Endothelial cell of umbilical vein (primary cell): Measurements from ENCODE around the gene TBX21. TPM values are rescaled to one million over a fixed set of nuclear protein-coding genes. Genes with fewer than 3 reads are reported as not detected.
A peak's percentile ranks its signal among the peaks of the same experiment; 100 is the strongest.

Source experiments
- BruUV-seq: library from RNA; stranded (reverse); fragments of 400-500 nt; replicated peaks from 2 replicates; lab custom pipeline; 2021; lab: Mats Ljungman, UMichigan
- CTCF ChIA-PET: fragments of 300-600, 350-600 bp; sonication (Branson Sonifier 250); formaldehyde crosslinking; loops from one replicate; lab custom pipeline; 2021; ENCODE audit warnings: antibody characterized with exemption, inconsistent platforms; lab: Charles Lee
- POLR2A ChIA-PET: fragments of 300-600, 350-600 bp; sonication (Branson Sonifier 250); formaldehyde crosslinking; loops from one replicate; lab custom pipeline; 2021; ENCODE audit warnings: antibody characterized with exemption, inconsistent platforms; lab: Charles Lee
- DNase-seq: peaks from one replicate; pipeline ENCODE4 v3.0.0-alpha.2; 2011; ENCODE audit warnings: low read depth, low spot score
- FAIRE-seq: peaks from 2 replicates; lab custom pipeline; 2011; peaks lifted over from hg19 to GRCh38; lab: Jason Lieb, UNC
- H2AFZ ChIP-seq: 2 replicates; pipeline ENCODE4 v1.6.0; 2012; ENCODE audit warnings: low read depth, low read length, control low read depth, inconsistent platforms
- H3K27ac ChIP-seq: 2 replicates; pipeline ENCODE4 v1.5.1; 2011; ENCODE audit warnings: low read depth, mild to moderate bottlenecking, control low read depth, low read length, moderate library complexity; ENCODE audit not compliant: insufficient read depth
- H3K27me3 ChIP-seq, 2 experiments: 2 replicates each; pipeline versions ENCODE4 v1.6.0 to v1.6.1; 2011; ENCODE audit warnings: low read length in 2 of 2, mixed read lengths in 1 of 2; ENCODE audit not compliant: control insufficient read depth in 2 of 2, insufficient read depth in 2 of 2
- H3K36me3 ChIP-seq, 2 experiments: 2 replicates in 1 of 2; 3 replicates in 1 of 2; pipeline ENCODE4 v1.5.1; 2011; ENCODE audit warnings: low read length in 2 of 2, mild to moderate bottlenecking in 1 of 2, moderate library complexity in 1 of 2; ENCODE audit not compliant: control insufficient read depth in 2 of 2, insufficient read depth in 2 of 2; ENCODE audit errors: extremely low read depth in 1 of 2
- H3K4me1 ChIP-seq: 3 replicates; pipeline ENCODE4 v1.5.1; 2011; ENCODE audit warnings: mild to moderate bottlenecking, low read length; ENCODE audit not compliant: control insufficient read depth, insufficient read depth; ENCODE audit errors: extremely low read depth
- H3K4me2 ChIP-seq: 2 replicates; pipeline ENCODE4 v1.6.1; 2011; ENCODE audit warnings: low read length, control low read depth, mixed read lengths; ENCODE audit not compliant: insufficient read depth
- H3K4me3 ChIP-seq, 3 experiments: fragments of 200-600 bp in 1 of 3; sonication (generic), shearing (Covaris generic) in 1 of 3; replicated peaks in 1 of 3; 2 replicates each; pipeline ENCODE4 v1.5.1; 2011 to 2016; ENCODE audit warnings: control low read depth in 3 of 3, low read length in 3 of 3, mild to moderate bottlenecking in 2 of 3, inconsistent platforms in 1 of 3, low read depth in 1 of 3, moderate library complexity in 1 of 3; ENCODE audit not compliant: insufficient read depth in 1 of 3
- H3K79me2 ChIP-seq: 2 replicates; pipeline ENCODE4 v1.6.0; 2012; ENCODE audit warnings: low read length, inconsistent platforms; ENCODE audit not compliant: control insufficient read depth, insufficient read depth
- H3K9ac ChIP-seq: replicated peaks from 2 replicates; pipeline ENCODE3; 2011; ENCODE audit warnings: low read length, control low read depth; ENCODE audit not compliant: insufficient read depth; ENCODE audit errors: extremely low read depth
- H3K9me1 ChIP-seq: replicated peaks from 3 replicates; pipeline ENCODE4 v1.6.0; 2011; ENCODE audit warnings: mild to moderate bottlenecking, low read length; ENCODE audit not compliant: control insufficient read depth, insufficient read depth; ENCODE audit errors: extremely low read depth
- H3K9me3 ChIP-seq: replicated peaks from 2 replicates; pipeline ENCODE4 v1.5.1; 2012; ENCODE audit warnings: low read length, inconsistent platforms; ENCODE audit not compliant: control insufficient read depth, insufficient read depth
- H4K20me1 ChIP-seq: replicated peaks from 2 replicates; pipeline ENCODE3; 2011; ENCODE audit warnings: mild to moderate bottlenecking, low read length; ENCODE audit not compliant: control insufficient read depth, insufficient read depth; ENCODE audit errors: extremely low read depth
- FOS ChIP-seq: IDR thresholded peaks from 2 replicates; pipeline ENCODE4 v1.6.1; 2011; ENCODE audit warnings: mild to moderate bottlenecking, low read length, moderate library complexity, borderline replicate concordance; ENCODE audit not compliant: insufficient read depth
- GATA2 ChIP-seq: IDR thresholded peaks from 2 replicates; pipeline ENCODE4 v1.7.0; 2011; ENCODE audit warnings: low read depth, mild to moderate bottlenecking, moderate library complexity, mixed read lengths, low read length; ENCODE audit not compliant: insufficient read length, insufficient read depth
- JUN ChIP-seq: IDR thresholded peaks from 2 replicates; pipeline ENCODE4 v1.6.1; 2011; ENCODE audit warnings: borderline replicate concordance, low read depth; ENCODE audit not compliant: insufficient read length, insufficient read depth
- MYC ChIP-seq: IDR thresholded peaks from one replicate; pipeline ENCODE4 v1.6.1; 2011; ENCODE audit warnings: mild to moderate bottlenecking, low read depth, low read length
- dilution Hi-C: fragments of 300-500 bp; cut with MboI; formaldehyde crosslinking; loops from one replicate; pipeline ENCODE4 v1.15.0; 2019; ENCODE audit warnings: low sequenced_read_pairs; ENCODE audit not compliant: extremely low pct_ligation_motif_present
- intact Hi-C: fragments of 100-400 bp; cut with micrococcal nuclease; formaldehyde crosslinking; loops from one replicate; pipeline ENCODE4 v1.10.0; 2022
- polyA plus RNA-seq, 4 experiments: library from polyadenylated mRNA; depleted of rRNA in 3 of 4; stranded (reverse) in 3 of 4; unstranded in 1 of 4; fragments of >200 nt; gene quantifications; 2 replicates each; pipeline versions ENCODE4 v1.2.1 to v1.2.3, GENCODE V29; 2011 to 2012; ENCODE audit warnings: missing spikeins in 1 of 4
- total RNA-seq: library from RNA; stranded (reverse); gene quantifications from 2 replicates; pipeline ENCODE4 v1.2.3, GENCODE V29; 2021
- TF ChIP-seq, protein P1 (sequence below): IDR thresholded peaks from 2 replicates; pipeline ENCODE4 v1.6.1; 2011; ENCODE audit not compliant: insufficient read depth, insufficient read length
- TF ChIP-seq, protein P2 (sequence below), 2 donors: IDR thresholded peaks; 1 replicate in 1 of 2; 2 replicates in 1 of 2; pipeline ENCODE4 v1.5.1; 2011; ENCODE audit warnings: low read length in 2 of 2, mild to moderate bottlenecking in 2 of 2, moderate library complexity in 2 of 2, control low read depth in 1 of 2, inconsistent platforms in 1 of 2, low read depth in 1 of 2; ENCODE audit not compliant: insufficient read depth in 1 of 2; ENCODE audit errors: extremely low read depth in 1 of 2

Gene TBX21
- total and polyA plus RNA-seq, 2 donors (not counting 3 experiments of a cell fraction or from before 2014, with no cell fraction given) = not detected

DNA sequence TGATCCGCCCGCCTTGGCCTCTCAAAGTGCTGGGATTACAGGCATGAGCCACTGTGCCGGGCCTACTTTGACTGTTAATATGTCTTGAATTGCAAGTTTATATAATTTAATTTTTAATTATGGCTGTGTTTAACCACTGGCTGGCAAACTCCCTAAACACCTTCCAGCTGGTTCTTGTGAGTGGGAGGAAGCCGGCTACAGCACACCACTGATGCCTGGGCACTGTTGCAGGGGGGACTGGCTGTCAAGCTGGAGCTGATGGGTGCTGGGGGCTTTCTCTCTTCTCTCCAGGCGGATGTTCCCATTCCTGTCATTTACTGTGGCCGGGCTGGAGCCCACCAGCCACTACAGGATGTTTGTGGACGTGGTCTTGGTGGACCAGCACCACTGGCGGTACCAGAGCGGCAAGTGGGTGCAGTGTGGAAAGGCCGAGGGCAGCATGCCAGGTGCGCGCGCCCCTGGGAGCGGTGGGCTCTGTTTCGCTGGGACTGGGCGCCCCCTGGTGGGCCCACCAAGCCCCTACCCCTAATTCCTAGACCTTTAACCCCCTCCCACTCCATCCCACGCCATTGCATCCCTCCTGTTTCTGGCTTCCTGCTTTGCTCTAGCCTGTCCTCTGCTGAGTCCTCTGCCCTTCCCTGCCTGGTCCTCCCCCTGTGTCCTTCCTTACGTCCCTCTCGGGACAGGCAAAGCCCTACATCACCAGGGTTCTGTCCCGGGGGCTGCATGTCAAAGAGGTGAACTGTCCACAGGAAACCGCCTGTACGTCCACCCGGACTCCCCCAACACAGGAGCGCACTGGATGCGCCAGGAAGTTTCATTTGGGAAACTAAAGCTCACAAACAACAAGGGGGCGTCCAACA, 9.5 kb downstream of the TBX21 start:
- Histone ChIP-seq H3K9me3 (no peaks in the 10 kb centered on the region), H3K4me2 (no peak overlapping the region), H3K4me1 (no peaks in the 10 kb centered on the region), H4K20me1 (no peaks in the 10 kb centered on the region), H3K27me3 (peaks cover 0 to 7% of the 10 kb centered on the region in 2 experiments), H2AFZ (no peak overlapping the region), H3K9me1 (no peaks in the 10 kb centered on the region), H3K27ac (no peak overlapping the region), H3K79me2 (no peaks in the 10 kb centered on the region), H3K36me3 (no peaks in the 10 kb centered on the region), H3K4me3 (no peak overlapping the region), H3K9ac (no peak overlapping the region)
- no TSS peak for BruUV-seq
- FAIRE-seq = no peak
- POLR2A ChIA-PET = interaction anchor here (0.7 kb wide), 1 partner anchor 30 kb away, joined by 6 read pairs; no protein-coding TSS in a partner anchor
- no peak for TF ChIP-seq JUN
- TF ChIP-seq, protein P1, sequence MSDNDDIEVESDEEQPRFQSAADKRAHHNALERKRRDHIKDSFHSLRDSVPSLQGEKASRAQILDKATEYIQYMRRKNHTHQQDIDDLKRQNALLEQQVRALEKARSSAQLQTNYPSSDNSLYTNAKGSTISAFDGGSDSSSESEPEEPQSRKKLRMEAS = no peak
- no peak for TF ChIP-seq MYC
- TF ChIP-seq GATA2 = no peak
- TF ChIP-seq FOS = no peak
- TF ChIP-seq, protein P2, sequence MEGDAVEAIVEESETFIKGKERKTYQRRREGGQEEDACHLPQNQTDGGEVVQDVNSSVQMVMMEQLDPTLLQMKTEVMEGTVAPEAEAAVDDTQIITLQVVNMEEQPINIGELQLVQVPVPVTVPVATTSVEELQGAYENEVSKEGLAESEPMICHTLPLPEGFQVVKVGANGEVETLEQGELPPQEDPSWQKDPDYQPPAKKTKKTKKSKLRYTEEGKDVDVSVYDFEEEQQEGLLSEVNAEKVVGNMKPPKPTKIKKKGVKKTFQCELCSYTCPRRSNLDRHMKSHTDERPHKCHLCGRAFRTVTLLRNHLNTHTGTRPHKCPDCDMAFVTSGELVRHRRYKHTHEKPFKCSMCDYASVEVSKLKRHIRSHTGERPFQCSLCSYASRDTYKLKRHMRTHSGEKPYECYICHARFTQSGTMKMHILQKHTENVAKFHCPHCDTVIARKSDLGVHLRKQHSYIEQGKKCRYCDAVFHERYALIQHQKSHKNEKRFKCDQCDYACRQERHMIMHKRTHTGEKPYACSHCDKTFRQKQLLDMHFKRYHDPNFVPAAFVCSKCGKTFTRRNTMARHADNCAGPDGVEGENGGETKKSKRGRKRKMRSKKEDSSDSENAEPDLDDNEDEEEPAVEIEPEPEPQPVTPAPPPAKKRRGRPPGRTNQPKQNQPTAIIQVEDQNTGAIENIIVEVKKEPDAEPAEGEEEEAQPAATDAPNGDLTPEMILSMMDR (IDR thresholded peaks at IDR 0.05; ENCODE audit: extremely low read depth in 1 of 2, insufficient read depth in 1 of 2, low read depth in 1 of 2, low read length in 2 of 2) = peak; percentile 35 to 61
- intact Hi-C loops (loop anchor here (1.0 kb wide), 1 partner anchor 43 kb away; no protein-coding TSS in a partner anchor), dilution Hi-C loops (no loop called here)
- CTCF ChIA-PET = interaction anchor here (1.0 to 1.4 kb wide), 2 partner anchors 45 to 79 kb away, joined by 6 to 8 read pairs; no protein-coding TSS in a partner anchor
- no peak for DNase-seq
